ENCODE data around the gene IZUMO3.
"Not testable (repeated sequence)": the region's sequence is repeated elsewhere in the genome, so short reads cannot be mapped to it uniquely, and the experiment has no call there.

IZUMO3 gene

GRCh38 chr9:24545847-24546522 is at the start of gene IZUMO3:
IZUMO3 (minus strand) TSS chr9:24545897; CDS start chr9:24545649, 248 bp downstream.
- no peak for DNase-seq (ENCODE audit: low read depth)

DNA sequence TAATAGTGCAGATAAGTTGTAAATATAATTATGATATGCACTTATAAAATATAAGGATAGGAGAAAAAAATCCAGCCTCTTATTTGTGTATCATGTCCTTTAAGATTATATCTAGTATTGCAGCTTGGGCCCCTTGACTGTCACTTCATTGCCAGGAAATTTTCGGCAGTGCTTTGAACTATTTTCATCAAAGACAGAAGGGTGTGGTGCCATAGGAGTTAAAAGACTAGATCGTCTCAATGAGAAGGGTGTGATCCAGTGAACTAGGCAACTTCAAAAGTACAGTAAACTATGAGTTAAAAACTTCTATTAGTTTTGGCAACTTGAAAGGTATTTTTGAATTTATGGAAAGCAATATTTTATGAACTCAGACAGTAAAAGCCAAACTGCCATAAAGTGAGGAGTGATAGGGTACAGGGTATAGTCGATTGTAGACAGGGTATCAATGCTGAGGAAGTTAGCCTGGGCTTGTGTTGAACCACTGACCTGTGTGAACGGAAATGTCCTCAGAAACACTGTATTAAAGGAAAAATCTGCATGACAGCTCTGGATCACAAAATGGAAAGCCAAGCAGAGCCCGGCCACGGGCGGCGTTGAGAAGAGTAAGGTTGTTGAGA is 48.6 kb upstream of the IZUMO3 start:
- DNase-seq (ENCODE audit: low read depth) = no peak

GRCh38 chr9:24590432-24590831 is 44.7 kb upstream of the IZUMO3 start:
- DNase-seq (ENCODE audit: low read depth) = no peak

DNA sequence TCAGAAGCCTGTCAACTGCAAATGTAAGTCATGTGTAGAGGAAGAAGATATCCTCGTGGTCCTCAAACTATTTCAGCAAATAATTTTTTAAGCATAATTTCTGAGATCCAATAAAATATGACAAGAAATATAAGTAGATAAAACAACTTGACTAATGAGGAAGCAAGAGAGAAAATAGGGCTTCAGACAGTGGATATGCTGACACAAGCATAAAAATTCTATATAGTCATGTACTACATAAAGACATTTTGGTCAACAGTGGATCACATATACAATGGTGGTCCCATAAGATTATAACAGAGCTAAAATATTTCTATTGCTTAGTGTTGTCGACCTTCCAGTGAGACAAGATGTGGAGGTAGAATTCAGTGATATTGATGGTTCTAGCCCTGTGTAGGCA is 42.2 kb upstream of the IZUMO3 start:
- DNase-seq (ENCODE audit: low read depth) = no peak

DNA sequence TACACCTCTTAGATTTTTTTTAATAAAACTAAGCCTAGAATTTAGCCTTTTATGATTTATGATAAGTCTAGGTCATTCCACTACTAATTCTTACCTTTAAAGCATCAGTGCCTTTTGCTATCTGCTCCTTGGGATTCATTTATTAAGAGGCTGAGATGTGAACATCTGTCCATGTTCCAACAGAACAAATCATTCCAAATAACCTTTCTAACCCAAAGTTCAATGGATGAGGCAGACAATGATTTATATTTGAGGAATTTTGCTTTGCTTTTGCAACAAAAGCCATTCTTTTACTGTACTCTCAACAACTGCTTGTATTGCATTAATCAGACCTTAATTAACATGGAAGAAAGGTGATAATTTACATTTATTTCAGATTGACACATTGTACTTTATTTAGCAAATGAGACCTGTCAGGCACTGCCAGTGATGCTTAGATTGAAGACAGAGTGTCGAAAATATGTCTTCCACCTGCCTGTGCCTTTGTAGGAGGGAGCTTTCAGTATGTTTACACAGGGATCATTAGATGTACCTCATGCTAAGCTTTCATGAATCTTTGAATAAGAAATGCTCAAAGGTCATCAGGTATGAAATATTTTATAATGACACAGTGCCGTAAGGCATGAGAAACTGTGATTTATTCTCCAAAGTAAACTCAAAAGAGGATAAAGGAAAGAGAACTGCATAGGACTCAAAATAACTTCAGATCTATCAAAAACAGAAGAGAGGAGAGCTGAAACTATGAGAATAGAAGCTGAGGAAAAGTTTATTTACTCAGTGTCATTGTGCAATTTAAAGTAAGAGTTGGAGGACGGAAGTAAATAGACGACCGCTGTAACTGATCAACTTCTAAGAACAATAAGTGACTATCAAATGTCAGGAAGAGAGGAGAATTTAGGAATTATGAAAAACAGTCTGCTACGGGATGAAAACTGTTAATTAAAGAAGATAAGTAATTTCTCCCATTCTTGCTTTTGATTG is 36.7 kb upstream of the IZUMO3 start:
- DNase-seq (ENCODE audit: low read depth) = no peak

- DNase-seq (ENCODE audit: low read depth) = not testable (repeated sequence)
Measured at GRCh38 chr9:24580005-24580404, 34.3 kb upstream of the IZUMO3 start.

DNA sequence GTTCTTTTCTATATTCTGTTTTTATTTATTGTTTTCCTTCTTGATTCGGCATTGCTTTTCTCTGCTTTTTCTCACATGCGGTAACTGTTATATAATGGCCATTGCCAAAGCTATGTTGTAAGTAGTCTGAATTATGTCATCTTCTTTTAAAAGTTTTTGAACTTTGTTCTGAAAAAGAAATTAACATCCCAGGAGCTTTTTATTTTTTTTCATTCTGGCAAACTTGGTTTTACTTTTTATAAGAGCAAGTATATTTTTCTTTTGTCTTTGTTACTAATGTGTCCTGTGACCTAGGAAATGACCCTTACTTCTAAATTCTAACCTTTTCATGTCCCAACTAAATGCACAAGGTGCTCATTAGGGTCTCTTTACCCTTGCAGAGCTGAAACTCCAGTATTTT is 26.7 kb upstream of the IZUMO3 start:
- no peak for DNase-seq (ENCODE audit: low read depth)

DNA sequence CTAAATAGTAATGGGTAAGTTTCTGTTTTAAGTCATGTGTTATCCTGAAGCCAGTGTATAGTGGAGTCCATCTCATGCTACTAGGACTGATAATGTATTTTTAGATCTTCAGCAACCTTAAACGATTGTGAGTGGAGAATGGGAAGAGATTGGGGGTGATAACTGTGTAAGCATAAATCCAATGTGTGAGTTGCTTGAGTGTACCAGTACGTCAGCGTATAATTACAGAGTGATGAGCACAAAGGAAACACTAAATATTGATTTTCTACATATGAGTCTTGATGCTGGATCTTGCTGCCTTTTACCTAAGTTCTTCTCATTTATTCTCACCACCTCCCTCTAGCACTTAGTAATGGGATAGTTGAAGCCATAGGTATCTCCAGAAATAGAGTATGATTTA is 16.3 kb upstream of the IZUMO3 start:
- DNase-seq (ENCODE audit: low read depth) = no peak

- no peak for DNase-seq (ENCODE audit: low read depth)
Measured at GRCh38 chr9:24553183-24553552, 7.5 kb upstream of the IZUMO3 start.

GRCh38 chr9:24552526-24553182 is 7.0 kb upstream of the IZUMO3 start:
- DNase-seq (ENCODE audit: low read depth) = no peak

GRCh38 chr9:24545285-24545684 is 412 bp downstream of the IZUMO3 start:
- no peak for DNase-seq (ENCODE audit: low read depth)

- no peak for DNase-seq (ENCODE audit: low read depth)
Measured at GRCh38 chr9:24518545-24518944, 27.2 kb downstream of the IZUMO3 start.

DNA sequence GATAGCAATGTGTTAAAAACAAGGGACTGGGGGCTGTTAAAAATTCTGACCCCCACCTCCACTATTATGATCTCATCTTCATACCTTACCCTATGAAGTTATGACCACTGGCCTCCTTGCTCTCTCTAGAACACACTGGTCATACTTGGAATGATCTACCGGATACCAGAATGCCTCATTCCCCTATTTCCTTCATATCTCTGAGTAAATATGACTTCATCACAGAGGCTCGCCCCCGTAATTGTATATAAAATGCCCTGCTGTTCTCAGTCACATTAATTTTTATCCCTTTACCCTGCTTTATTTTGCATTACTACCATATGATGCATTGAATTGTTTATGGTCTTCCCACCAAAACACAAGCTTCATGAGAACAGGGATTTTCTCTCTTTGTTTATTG is 29.2 kb downstream of the IZUMO3 start:
- no peak for DNase-seq (ENCODE audit: low read depth)

DNA sequence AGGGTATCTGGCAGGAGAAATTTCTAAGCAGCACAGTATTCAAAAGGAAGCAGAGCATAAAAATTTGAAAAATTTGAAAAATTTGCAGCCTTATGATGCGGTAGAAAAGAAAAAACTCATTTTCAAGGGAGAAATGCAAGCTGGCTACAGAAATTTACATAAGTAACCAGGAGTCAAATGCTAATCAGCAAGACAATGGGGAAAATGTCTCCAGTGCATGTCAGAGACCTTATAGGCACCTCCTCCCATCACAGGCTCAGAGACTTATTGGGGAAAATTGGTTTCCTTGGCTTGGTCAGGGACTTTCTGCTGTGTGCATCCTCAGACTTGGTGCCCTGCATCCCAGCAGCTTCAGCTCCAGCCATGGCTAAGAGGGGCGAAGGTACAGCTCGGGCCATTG is 35.8 kb downstream of the IZUMO3 start:
- DNase-seq (ENCODE audit: low read depth) = no peak

DNA sequence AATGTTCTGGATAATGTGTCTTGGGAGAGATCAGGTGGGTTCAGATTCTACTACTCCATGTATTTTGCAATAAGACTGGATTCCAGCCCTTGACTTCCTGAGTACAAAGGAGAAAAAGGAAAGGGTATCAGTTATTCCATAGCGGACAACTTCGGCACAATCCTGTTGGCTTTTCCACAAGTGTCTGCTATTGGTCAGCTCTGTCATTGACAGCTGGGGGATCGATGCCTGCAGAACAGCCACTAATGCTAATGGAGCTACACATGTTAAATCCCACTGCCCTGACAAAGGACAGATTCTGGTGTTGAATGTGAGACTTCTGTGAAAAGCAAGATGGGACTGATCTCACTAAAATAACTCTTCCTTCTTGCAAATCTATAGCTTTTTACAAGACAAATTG is 41.2 kb downstream of the IZUMO3 start:
- no peak for DNase-seq (ENCODE audit: low read depth)

- DNase-seq (ENCODE audit: low read depth) = no peak
Measured at GRCh38 chr9:24502206-24502937, 43.3 kb downstream of the IZUMO3 start.

GRCh38 chr9:24500761-24501160 is 44.9 kb downstream of the IZUMO3 start:
- DNase-seq (ENCODE audit: low read depth) = no peak

DNA sequence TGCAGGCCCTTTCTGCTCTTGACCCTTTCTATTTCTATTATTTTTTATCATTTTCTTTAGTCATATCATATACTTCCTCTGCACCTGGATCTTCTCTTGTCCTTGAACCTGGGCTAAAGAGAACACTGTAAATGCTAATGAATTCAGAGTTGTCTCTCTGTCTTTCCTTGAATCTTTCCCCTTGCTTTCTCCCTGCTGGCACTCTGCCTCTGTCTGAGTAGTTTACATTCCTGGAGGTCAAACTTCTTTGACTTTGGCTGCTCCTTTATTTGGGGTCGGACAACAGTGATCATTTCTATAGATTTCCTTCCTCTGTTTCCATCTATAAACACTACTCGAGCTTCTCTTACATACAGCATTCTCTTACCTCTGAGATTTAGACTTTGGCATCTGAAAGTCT is 47.1 kb downstream of the IZUMO3 start:
- no peak for DNase-seq (ENCODE audit: low read depth)

DNA sequence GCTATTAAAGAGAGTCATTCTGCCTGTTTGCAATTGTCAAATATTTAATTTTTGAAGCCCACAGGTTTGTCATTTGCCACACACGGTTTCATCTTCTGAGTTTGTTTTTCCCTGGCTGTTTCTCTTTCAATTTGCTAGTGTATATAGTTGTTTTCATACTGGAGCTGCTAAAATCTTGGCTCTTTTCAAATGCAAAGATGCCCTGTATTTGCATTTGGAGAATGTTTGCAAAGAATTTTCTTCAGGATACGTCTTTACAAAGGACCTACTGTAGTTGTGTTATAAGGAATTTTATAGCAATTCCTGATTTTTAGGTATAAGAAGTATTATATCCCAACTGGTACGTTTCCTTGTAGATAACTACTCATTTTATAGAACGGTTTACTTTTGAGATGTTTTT is 48.0 kb downstream of the IZUMO3 start:
- DNase-seq (ENCODE audit: low read depth) = no peak
